IMR-90 (cell line): ENCODE results near the gene ENDOV. TPM values are rescaled to one million over a fixed set of nuclear protein-coding genes. Genes with fewer than 3 reads are reported as not detected.

Experiments used
- ATAC-seq: fragments of 200-7000 bp; cut with Tn5 transposase; 2 replicates; pipeline ENCODE4 v1.9.1; 2020; ENCODE audit warnings: low read depth, mild to moderate bottlenecking, moderate library complexity
- BruUV-seq: library from RNA; stranded (reverse); fragments of 400-500 nt; replicated peaks from 2 replicates; lab custom pipeline; 2021; lab: Mats Ljungman, UMichigan
- CTCF ChIA-PET: fragments of 300-600 bp; formaldehyde crosslinking; extraction: SDS; loops from one replicate; lab custom pipeline; 2021; ENCODE audit warnings: antibody characterized with exemption; lab: Yijun Ruan, JAX
- POLR2A ChIA-PET: fragments of 300-600 bp; sonication (Branson Sonifier 250); formaldehyde crosslinking; loops from one replicate; lab custom pipeline; 2022; ENCODE audit warnings: antibody characterized with exemption; ENCODE audit not compliant: unreplicated experiment; lab: Charles Lee
- DNase-seq: peaks from one replicate; pipeline ENCODE4 v3.0.0; 2013
- H2AFZ ChIP-seq: replicated peaks from 2 replicates; pipeline ENCODE3; 2013; ENCODE audit warnings: low read length, mild to moderate bottlenecking; ENCODE audit not compliant: poor library complexity
- H2AK5ac ChIP-seq: 2 replicates; pipeline ENCODE4 v1.6.1; 2013; ENCODE audit warnings: low read depth, low read length, inconsistent platforms
- H2AK9ac ChIP-seq: replicated peaks from 2 replicates; pipeline ENCODE3; 2013; ENCODE audit warnings: mild to moderate bottlenecking, low read depth, low read length, moderate library complexity; ENCODE audit not compliant: poor library complexity
- H2BK120ac ChIP-seq: 2 replicates; pipeline ENCODE4 v1.6.1; 2013; ENCODE audit warnings: low read depth, low read length, inconsistent platforms
- H2BK15ac ChIP-seq: 3 replicates; pipeline ENCODE4 v1.6.1; 2013; ENCODE audit warnings: low read depth, low read length, inconsistent platforms
- H2BK20ac ChIP-seq: 2 replicates; pipeline ENCODE4 v1.6.1; 2013; ENCODE audit warnings: low read depth, mild to moderate bottlenecking, inconsistent platforms, low read length, moderate library complexity
- H2BK5ac ChIP-seq: 2 replicates; pipeline ENCODE4 v1.6.1; 2013; ENCODE audit warnings: mild to moderate bottlenecking, low read depth, low read length, inconsistent platforms; ENCODE audit not compliant: poor library complexity, severe bottlenecking
- H3K14ac ChIP-seq: replicated peaks from 2 replicates; pipeline ENCODE4 v1.6.1; 2013; ENCODE audit warnings: low read depth, low read length, inconsistent platforms
- H3K18ac ChIP-seq: 2 replicates; pipeline ENCODE4 v1.6.1; 2013; ENCODE audit warnings: low read depth, low read length, control low read depth
- H3K23ac ChIP-seq: 2 replicates; pipeline ENCODE4 v1.6.1; 2013; ENCODE audit warnings: low read depth, low read length, inconsistent platforms
- H3K27ac ChIP-seq: 2 replicates; pipeline ENCODE4 v1.5.1; 2013; ENCODE audit warnings: mild to moderate bottlenecking, control low read depth, low read length; ENCODE audit not compliant: insufficient read depth
- H3K27me3 ChIP-seq: 2 replicates; pipeline ENCODE4 v1.6.1; 2013; ENCODE audit warnings: low read length; ENCODE audit not compliant: control insufficient read depth, insufficient read depth
- H3K36me3 ChIP-seq: 2 replicates; pipeline ENCODE4 v1.6.1; 2013; ENCODE audit warnings: low read length, mixed read lengths; ENCODE audit not compliant: control insufficient read depth, insufficient read depth
- H3K4ac ChIP-seq: 2 replicates; pipeline ENCODE4 v1.6.1; 2013; ENCODE audit warnings: low read depth, low read length, inconsistent platforms
- H3K4me1 ChIP-seq: 2 replicates; pipeline ENCODE4 v1.6.1; 2013; ENCODE audit warnings: low read length, mixed read lengths; ENCODE audit not compliant: control insufficient read depth, insufficient read depth
- H3K4me2 ChIP-seq: 2 replicates; pipeline ENCODE4 v1.6.1; 2013; ENCODE audit warnings: low read depth, mild to moderate bottlenecking, control low read depth, low read length, moderate library complexity
- H3K4me3 ChIP-seq: 2 replicates; pipeline ENCODE4 v1.5.1; 2013; ENCODE audit warnings: low read depth, mild to moderate bottlenecking, control low read depth, low read length, moderate library complexity; ENCODE audit not compliant: insufficient read depth
- H3K56ac ChIP-seq: 2 replicates; pipeline ENCODE4 v1.6.1; 2013; ENCODE audit warnings: low read length, inconsistent platforms; ENCODE audit not compliant: insufficient read depth; ENCODE audit errors: extremely low read depth
- H3K79me1 ChIP-seq, 2 experiments: 2 replicates each; pipeline ENCODE4 v1.6.1; 2013; ENCODE audit warnings: low read length in 2 of 2, inconsistent platforms in 1 of 2, low read depth in 1 of 2
- H3K9ac ChIP-seq: 2 replicates; pipeline ENCODE4 v1.6.1; 2013; ENCODE audit warnings: low read depth, low read length, control low read depth
- H3K9me1 ChIP-seq: 2 replicates; pipeline ENCODE4 v1.6.1; 2013; ENCODE audit warnings: low read length, inconsistent platforms; ENCODE audit not compliant: insufficient read depth
- H3K9me3 ChIP-seq: 2 replicates; pipeline ENCODE4 v1.6.1; 2013; ENCODE audit warnings: low read length; ENCODE audit not compliant: control insufficient read depth, insufficient read depth
- H4K20me1 ChIP-seq: 2 replicates; pipeline ENCODE4 v1.6.1; 2013; ENCODE audit warnings: low read length, inconsistent platforms; ENCODE audit not compliant: insufficient read depth
- H4K5ac ChIP-seq: 2 replicates; pipeline ENCODE4 v1.6.1; 2013; ENCODE audit warnings: mild to moderate bottlenecking, low read depth, low read length, control low read depth
- H4K8ac ChIP-seq, 2 experiments: 2 replicates each; pipeline ENCODE4 v1.6.1; 2013; ENCODE audit warnings: low read depth in 2 of 2, low read length in 2 of 2, control low read depth in 1 of 2, inconsistent platforms in 1 of 2
- H4K91ac ChIP-seq: 2 replicates; pipeline ENCODE4 v1.6.1; 2013; ENCODE audit warnings: low read depth, low read length, inconsistent platforms; ENCODE audit not compliant: insufficient read depth
- BHLHE40 ChIP-seq: fragments of 150-350 bp; IDR thresholded peaks from 2 replicates; pipeline ENCODE4 v1.6.1; 2016; ENCODE audit warnings: mild to moderate bottlenecking, low read depth, low read length
- CHD1 ChIP-seq: IDR thresholded peaks from 2 replicates; pipeline ENCODE4 v1.6.1; 2012; ENCODE audit warnings: low read depth, low read length, improper control_type of control experiment
- MAFK ChIP-seq: IDR thresholded peaks from 2 replicates; pipeline ENCODE4 v1.6.1; 2012; ENCODE audit warnings: low read depth, low read length, improper control_type of control experiment
- MXI1 ChIP-seq: IDR thresholded peaks from 2 replicates; pipeline ENCODE4 v1.6.1; 2012; ENCODE audit warnings: low read depth, mild to moderate bottlenecking, low read length, moderate library complexity, borderline replicate concordance
- SMC3 ChIP-seq: fragments of 150-350 bp; IDR thresholded peaks from 2 replicates; pipeline ENCODE4 v1.6.1; 2016; ENCODE audit warnings: low read depth, mild to moderate bottlenecking, antibody characterized with exemption, low read length, moderate library complexity
- USF2 ChIP-seq: fragments of 150-350 bp; IDR thresholded peaks from 2 replicates; pipeline ENCODE4 v1.6.1; 2017; ENCODE audit warnings: mild to moderate bottlenecking, antibody characterized with exemption, low read length, low read depth
- WGBS, 2 experiments: methylation state at CpG; one replicate each; pipeline versions ENCODE4 v1.1.5 to v1.1.7; 2013; ENCODE audit warnings: missing lambda C conversion rate in 2 of 2; ENCODE audit not compliant: insufficient read length in 1 of 2; ENCODE audit errors: extremely low coverage in 2 of 2; 5-methylcytosine and 5-hydroxymethylcytosine counted together
- dilution Hi-C: fragments of 300-500 bp; cut with HindIII; formaldehyde crosslinking; loops from one replicate; pipeline ENCODE4 v1.14.3; 2018; ENCODE audit warnings: low sequenced_read_pairs; ENCODE audit not compliant: unreplicated experiment
- in situ Hi-C: fragments of 300-500 bp; cut with MboI; formaldehyde crosslinking; loops from 3 replicates; pipeline ENCODE4 v1.14.3; 2019; ENCODE audit warnings: low sequenced_read_pairs, inconsistent platforms, mixed read lengths
- intact Hi-C: fragments of 100-400 bp; cut with micrococcal nuclease; formaldehyde crosslinking; loops from 2 replicates; pipeline ENCODE4 v1.10.0; 2022
- polyA plus RNA-seq, 3 experiments: library from polyadenylated mRNA; depleted of rRNA; stranded (reverse); fragments of >200 nt; gene quantifications; 2 replicates each; pipeline ENCODE4 v1.2.3, GENCODE V29; 2012; ENCODE audit warnings: low replicate concordance in 1 of 3
- total RNA-seq: library from RNA; depleted of rRNA; stranded (reverse); fragments of >200 nt; gene quantifications from 2 replicates; pipeline ENCODE4 v1.2.3, GENCODE V29; 2012

The ENDOV gene
- total and polyA plus RNA-seq, 2 of the 4 experiments (the other 2 are of a cell fraction), result 15.1 to 30.3 TPM

GRCh38 chr17:80441598-80442322, 26.8 kb downstream of the ENDOV start:
- Histone ChIP-seq H2BK15ac (no peak overlapping the region), H3K23ac (no peak overlapping the region), H3K9ac (no peak overlapping the region), H3K27ac (no peak overlapping the region), H3K36me3 (no peaks in the 10 kb centered on the region), H2BK120ac (no peak overlapping the region), H3K4ac (no peak overlapping the region), H3K14ac (no peak overlapping the region), H4K20me1 (no peaks in the 10 kb centered on the region; the same call in none of the 2 replicates), H3K9me3 (no peaks in the 10 kb centered on the region), H2BK5ac (no peak overlapping the region), H3K9me1 (no peaks in the 10 kb centered on the region), H4K91ac (no peak overlapping the region), H4K5ac (no peak overlapping the region), H2BK20ac (no peak overlapping the region), H3K56ac (no peak overlapping the region), H3K4me2 (no peak overlapping the region), H4K8ac (no peak overlapping the region), H3K4me1 (peaks cover 4% of the 10 kb centered on the region), H2AFZ (no peak overlapping the region), H2AK5ac (no peak overlapping the region), H3K4me3 (no peak overlapping the region), H3K79me1 (no peaks in the 10 kb centered on the region), H3K27me3 (peaks cover 11% of the 10 kb centered on the region; the same call in 1 of the 2 replicates), H2AK9ac (peak overlapping the region; percentile 28), H3K18ac (no peak overlapping the region)
- in situ Hi-C loops, result no loop called here
- ATAC-seq (no peak), DNase-seq (no peak)
- TF ChIP-seq SMC3 (no peak), USF2 (no peak), MXI1 (no peak), CHD1 (no peak), MAFK (no peak), BHLHE40 (no peak)
- intact Hi-C loops, result no loop called here
- CTCF ChIA-PET, result no interaction called here
- WGBS, 2 experiments, result 94% methylated on average over 3 of the region's 14 CpGs; no CpG with 5 or more reads in 1 of the 2 experiments
- POLR2A ChIA-PET, result no interaction called here
- dilution Hi-C loops, result no loop called here
- BruUV-seq, result no TSS peak
